GM12892 (cell line): Measurements from ENCODE around the gene MACROD2.

Experiments used
- DNase-seq: peaks from one replicate; pipeline ENCODE4 v3.0.0; 2011; ENCODE audit not compliant: insufficient read length
- FAIRE-seq: peaks from 2 replicates; lab custom pipeline; 2011; peaks lifted over from hg19 to GRCh38; lab: Jason Lieb, UNC
- POLR2A ChIP-seq: IDR thresholded peaks from 2 replicates; pipeline ENCODE4 v1.6.1; 2011; ENCODE audit warnings: low read depth, low read length, control low read depth
- POLR2AphosphoS5 ChIP-seq: IDR thresholded peaks from 2 replicates; pipeline ENCODE4 v1.6.1; 2011; ENCODE audit warnings: low read depth, low read length, control low read depth
- TAF1 ChIP-seq: IDR thresholded peaks from 2 replicates; pipeline ENCODE4 v1.6.1; 2011; ENCODE audit warnings: low read depth, mild to moderate bottlenecking, control low read depth, low read length, borderline replicate concordance

MACROD2 gene

GRCh38 chr20:14478126-14478525, 482.8 kb downstream of the MACROD2 start:
- DNase-seq: no peak
- TF ChIP-seq TAF1 (no peak), POLR2AphosphoS5 (no peak), POLR2A (no peak)
- FAIRE-seq: no peak

GRCh38 chr20:14481863-14482262, 486.5 kb downstream of the MACROD2 start:
- FAIRE-seq (no peak), DNase-seq (no peak)
- no peak for TF ChIP-seq POLR2A
- no peak for TF ChIP-seq POLR2AphosphoS5
- TF ChIP-seq TAF1: no peak

GRCh38 chr20:14488212-14488611, 492.9 kb downstream of the MACROD2 start:
- no peak for FAIRE-seq
- no peak for DNase-seq
- TF ChIP-seq POLR2AphosphoS5 (no peak), TAF1 (no peak), POLR2A (no peak)

GRCh38 chr20:14488756-14489479, 493.6 kb downstream of the MACROD2 start:
- FAIRE-seq: no peak
- TF ChIP-seq POLR2A: no peak
- no peak for TF ChIP-seq TAF1
- TF ChIP-seq POLR2AphosphoS5: no peak
- DNase-seq: no peak

GRCh38 chr20:14489544-14489943, 494.2 kb downstream of the MACROD2 start:
- TF ChIP-seq TAF1: no peak
- TF ChIP-seq POLR2AphosphoS5: no peak
- no peak for TF ChIP-seq POLR2A
- DNase-seq: no peak
- no peak for FAIRE-seq

- FAIRE-seq (no peak), DNase-seq (no peak)
Measured at GRCh38 chr20:14491436-14491835, 496.1 kb downstream of the MACROD2 start.

GRCh38 chr20:14493408-14493807, 498.1 kb downstream of the MACROD2 start:
- TF ChIP-seq POLR2A (no peak), TAF1 (no peak), POLR2AphosphoS5 (no peak)
- DNase-seq (no peak), FAIRE-seq (no peak)

More at GRCh38 chr20:14491436-14491835, 496.1 kb downstream of the MACROD2 start:
- TF ChIP-seq TAF1 (no peak), POLR2A (no peak), POLR2AphosphoS5 (no peak)

GRCh38 chr20:14494355-14494754, 499.0 kb downstream of the MACROD2 start:
- DNase-seq (no peak), FAIRE-seq (no peak)
- TF ChIP-seq POLR2AphosphoS5 (no peak), TAF1 (no peak), POLR2A (no peak)

- TF ChIP-seq TAF1: no peak
- no peak for TF ChIP-seq POLR2AphosphoS5
- no peak for TF ChIP-seq POLR2A
- DNase-seq (no peak), FAIRE-seq (no peak)
Measured at GRCh38 chr20:14495066-14495465, 499.8 kb downstream of the MACROD2 start.

- TF ChIP-seq TAF1 (no peak), POLR2A (no peak), POLR2AphosphoS5 (no peak)
- DNase-seq (no peak), FAIRE-seq (no peak)
Measured at GRCh38 chr20:14497004-14497403, 501.7 kb downstream of the MACROD2 start.

GRCh38 chr20:14498772-14499171, 503.5 kb downstream of the MACROD2 start:
- no peak for DNase-seq

GRCh38 chr20:14505476-14505875, 510.2 kb downstream of the MACROD2 start:
- FAIRE-seq: no peak
- DNase-seq: no peak
- TF ChIP-seq TAF1: no peak
- no peak for TF ChIP-seq POLR2AphosphoS5
- TF ChIP-seq POLR2A: no peak

More at GRCh38 chr20:14498772-14499171, 503.5 kb downstream of the MACROD2 start:
- FAIRE-seq: no peak
- TF ChIP-seq POLR2A (no peak), POLR2AphosphoS5 (no peak), TAF1 (no peak)
